K562 (cell line): ENCODE results near the gene TP53I13. TPM values are rescaled to one million over a fixed set of nuclear protein-coding genes. Genes with fewer than 3 reads are reported as not detected.
A peak's percentile ranks its signal among the peaks of the same experiment; 100 is the strongest.

ENCODE experiments used
- DPF2 ChIP-seq: fragments of 450-650 bp; IDR thresholded peaks from 2 replicates; pipeline ENCODE4 v1.6.1; 2016
- EWSR1 ChIP-seq: fragments of 450-650 bp; IDR thresholded peaks from 2 replicates; pipeline ENCODE4 v1.6.1; 2018; ENCODE audit warnings: borderline replicate concordance, mild to moderate bottlenecking, low read depth, moderate library complexity; ENCODE audit not compliant: partially characterized antibody
- FOXM1 ChIP-seq, 2 experiments: fragments of 450-650 bp in 1 of 2; sonication (generic) in 1 of 2; formaldehyde crosslinking in 1 of 2; IDR thresholded peaks; 2 replicates each; pipeline versions ENCODE4 v1.6.1 to v1.9.0; 2017 to 2022; ENCODE audit warnings: low read depth in 2 of 2, mild to moderate bottlenecking in 2 of 2, missing genetic modification reagents in 1 of 2, moderate library complexity in 1 of 2
- MAZ ChIP-seq, 2 experiments: fragments of 450-650 bp in 1 of 2; sonication (generic) in 1 of 2; formaldehyde crosslinking; IDR thresholded peaks in 1 of 2; conservative IDR thresholded peaks in 1 of 2; 2 replicates each; pipeline versions ENCODE4 v1.4.0 to v1.5.0; 2020; ENCODE audit warnings: mild to moderate bottlenecking in 1 of 2, missing genetic modification reagents in 1 of 2
- MECOM ChIP-seq: fragments of 250-450 bp; sonication (Bioruptor Pico); IDR thresholded peaks from 2 replicates; pipeline ENCODE4 v1.8.0; 2022; ENCODE audit warnings: inconsistent platforms
- NCOA4 ChIP-seq: fragments of 450-650 bp; IDR thresholded peaks from 2 replicates; pipeline ENCODE4 v1.6.1; 2018; ENCODE audit warnings: mild to moderate bottlenecking; ENCODE audit not compliant: partially characterized antibody
- NR2C2 ChIP-seq, 2 experiments: fragments of 200-800 bp in 1 of 2; sonication (Bioruptor generic) in 1 of 2; sonication (generic) in 1 of 2; formaldehyde crosslinking in 1 of 2; IDR thresholded peaks; 2 replicates each; pipeline versions ENCODE4 v1.6.1 to v1.8.0; 2016 to 2022; ENCODE audit warnings: mild to moderate bottlenecking in 1 of 2, missing compliant biosample characterization in 1 of 2, missing genetic modification characterization in 1 of 2, missing genetic modification reagents in 1 of 2
- PHB ChIP-seq: fragments of 250-450 bp; sonication (Bioruptor Pico); IDR thresholded peaks from 2 replicates; pipeline ENCODE4 v1.5.0; 2021
- POLR3G ChIP-seq: IDR thresholded peaks from 2 replicates; pipeline ENCODE4 v1.6.1; 2011; ENCODE audit not compliant: insufficient read length, insufficient replicate concordance; ENCODE audit errors: extremely low read depth
- RBFOX2 ChIP-seq: fragments of 200-400 bp; formaldehyde crosslinking; IDR thresholded peaks from 2 replicates; pipeline ENCODE4 v1.6.1; 2017; ENCODE audit warnings: low read depth, mild to moderate bottlenecking, low read length, moderate library complexity
- YY1 ChIP-seq, 3 experiments: IDR thresholded peaks; 2 replicates each; pipeline ENCODE4 v1.6.1; 2011; ENCODE audit warnings: low read length in 2 of 3, mild to moderate bottlenecking in 2 of 3, moderate library complexity in 2 of 3, borderline replicate concordance in 1 of 3, control low read depth in 1 of 3, low read depth in 1 of 3; ENCODE audit not compliant: insufficient read depth in 3 of 3, insufficient replicate concordance in 2 of 3, control insufficient read depth in 1 of 3, insufficient read length in 1 of 3; ENCODE audit errors: extremely low read depth in 1 of 3
- ZKSCAN3 ChIP-seq: fragments of 250-450 bp; sonication (Bioruptor Pico); IDR thresholded peaks from 2 replicates; pipeline ENCODE4 v1.4.0; 2020
- ZNF184 ChIP-seq: sonication (generic); formaldehyde crosslinking; IDR thresholded peaks from 2 replicates; pipeline ENCODE4 v1.5.0; 2020; ENCODE audit warnings: missing genetic modification reagents
- ZNF408 ChIP-seq: fragments of 250-450 bp; sonication (Bioruptor Pico); IDR thresholded peaks from 2 replicates; pipeline ENCODE4 v1.4.0; 2020; ENCODE audit warnings: low read depth, mild to moderate bottlenecking, moderate library complexity
- ZNF57 ChIP-seq: fragments of 450-650 bp; formaldehyde crosslinking; IDR thresholded peaks from 2 replicates; pipeline ENCODE4 v1.4.0; 2020; ENCODE audit warnings: mild to moderate bottlenecking, moderate library complexity
- polyA plus RNA-seq, 8 experiments: library from polyadenylated mRNA; depleted of rRNA in 4 of 8; stranded (reverse) in 5 of 8; unstranded in 3 of 8; fragments of >200 nt; fragmentation: Nextera tagmentation in 2 of 8; fragmentation: Illumina TruSeq in 1 of 8; extraction: Ambion mirVana in 2 of 8; extraction: Trizol in 1 of 8; gene quantifications; 2 replicates each; pipeline versions ENCODE4 v1.2.1 to v1.2.3, GENCODE V29; 2011 to 2014; ENCODE audit warnings: inconsistent platforms in 1 of 8, missing spikeins in 1 of 8
- total RNA-seq, 7 experiments: library from RNA; depleted of rRNA in 6 of 7; stranded (reverse); fragments of >200 nt in 6 of 7; fragmentation: Illumina TruSeq in 2 of 7; extraction: Trizol in 2 of 7; gene quantifications; 2 replicates each; pipeline versions ENCODE4 v1.2.1 to v1.2.3, GENCODE V29; 2011 to 2021; ENCODE audit warnings: low replicate concordance in 1 of 7
- TF ChIP-seq, protein P1 (sequence below), 2 experiments: fragments of 150-350 bp in 1 of 2; IDR thresholded peaks; 2 replicates each; pipeline ENCODE4 v1.6.1; 2012 to 2016; ENCODE audit warnings: low read depth in 2 of 2, low read length in 2 of 2, mild to moderate bottlenecking in 1 of 2, moderate library complexity in 1 of 2
- TF ChIP-seq, protein P2 (sequence below): sonication (generic); formaldehyde crosslinking; IDR thresholded peaks from 2 replicates; pipeline ENCODE4 v1.8.0; 2022; ENCODE audit warnings: mild to moderate bottlenecking, missing genetic modification reagents
- TF ChIP-seq, protein P3 (sequence below): fragments of 250-450 bp; sonication (Bioruptor Pico); IDR thresholded peaks from 2 replicates; pipeline ENCODE4 v1.5.0; 2020; ENCODE audit warnings: mild to moderate bottlenecking, borderline replicate concordance

TP53I13 gene
- total and polyA plus RNA-seq, 9 of the 15 experiments (the other 6 are each of a cell fraction or from before 2014, with no cell fraction given): 0.08 to 28.3 (median 9.1) TPM

DNA sequence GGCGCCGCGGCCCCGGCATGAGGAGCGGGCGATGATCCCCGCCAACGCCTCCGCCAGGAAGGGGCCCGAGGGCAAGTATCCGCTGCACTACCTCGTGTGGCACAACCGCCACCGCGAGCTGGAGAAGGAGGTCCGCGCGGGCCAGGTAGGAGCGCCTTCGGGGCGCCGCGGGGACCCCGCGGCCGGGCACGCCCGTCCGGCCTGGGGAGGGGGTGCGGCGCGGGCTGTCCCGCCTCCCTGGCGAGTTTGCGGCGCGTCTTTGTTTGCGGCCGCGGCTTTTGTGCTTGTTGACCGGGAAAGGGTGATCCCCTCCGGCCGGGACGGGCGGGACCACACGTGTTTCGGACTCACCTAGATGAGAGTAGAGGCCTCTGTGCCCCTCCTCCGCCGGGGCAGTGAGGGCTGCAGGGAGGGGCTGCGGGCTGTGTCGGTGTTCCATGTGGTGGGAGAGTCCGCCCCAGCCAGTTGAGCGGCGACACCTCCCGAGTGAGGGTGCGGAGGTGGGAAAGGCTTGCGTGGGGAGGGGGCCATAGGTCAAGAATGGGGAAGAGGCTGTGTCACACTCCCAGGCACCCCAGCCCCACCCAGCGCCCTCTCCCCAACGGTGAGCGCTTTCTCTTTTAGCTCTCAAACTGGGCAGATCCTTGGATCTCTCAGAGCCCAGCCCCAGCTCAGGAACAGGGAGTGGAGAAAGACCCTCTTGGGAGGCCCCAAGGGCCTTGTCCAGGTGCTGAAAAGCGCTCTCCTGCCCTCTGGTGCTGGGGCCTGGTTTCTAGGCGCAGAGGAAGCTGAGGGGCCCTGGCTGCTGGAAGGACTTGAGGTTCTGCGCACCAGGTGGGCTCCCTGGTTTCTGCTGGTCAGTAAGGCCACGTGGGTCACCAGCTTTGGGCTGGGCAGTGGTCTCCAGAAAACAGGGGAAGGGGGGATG, 25.4 kb downstream of the TP53I13 start (continued):
- TF ChIP-seq, protein P1, sequence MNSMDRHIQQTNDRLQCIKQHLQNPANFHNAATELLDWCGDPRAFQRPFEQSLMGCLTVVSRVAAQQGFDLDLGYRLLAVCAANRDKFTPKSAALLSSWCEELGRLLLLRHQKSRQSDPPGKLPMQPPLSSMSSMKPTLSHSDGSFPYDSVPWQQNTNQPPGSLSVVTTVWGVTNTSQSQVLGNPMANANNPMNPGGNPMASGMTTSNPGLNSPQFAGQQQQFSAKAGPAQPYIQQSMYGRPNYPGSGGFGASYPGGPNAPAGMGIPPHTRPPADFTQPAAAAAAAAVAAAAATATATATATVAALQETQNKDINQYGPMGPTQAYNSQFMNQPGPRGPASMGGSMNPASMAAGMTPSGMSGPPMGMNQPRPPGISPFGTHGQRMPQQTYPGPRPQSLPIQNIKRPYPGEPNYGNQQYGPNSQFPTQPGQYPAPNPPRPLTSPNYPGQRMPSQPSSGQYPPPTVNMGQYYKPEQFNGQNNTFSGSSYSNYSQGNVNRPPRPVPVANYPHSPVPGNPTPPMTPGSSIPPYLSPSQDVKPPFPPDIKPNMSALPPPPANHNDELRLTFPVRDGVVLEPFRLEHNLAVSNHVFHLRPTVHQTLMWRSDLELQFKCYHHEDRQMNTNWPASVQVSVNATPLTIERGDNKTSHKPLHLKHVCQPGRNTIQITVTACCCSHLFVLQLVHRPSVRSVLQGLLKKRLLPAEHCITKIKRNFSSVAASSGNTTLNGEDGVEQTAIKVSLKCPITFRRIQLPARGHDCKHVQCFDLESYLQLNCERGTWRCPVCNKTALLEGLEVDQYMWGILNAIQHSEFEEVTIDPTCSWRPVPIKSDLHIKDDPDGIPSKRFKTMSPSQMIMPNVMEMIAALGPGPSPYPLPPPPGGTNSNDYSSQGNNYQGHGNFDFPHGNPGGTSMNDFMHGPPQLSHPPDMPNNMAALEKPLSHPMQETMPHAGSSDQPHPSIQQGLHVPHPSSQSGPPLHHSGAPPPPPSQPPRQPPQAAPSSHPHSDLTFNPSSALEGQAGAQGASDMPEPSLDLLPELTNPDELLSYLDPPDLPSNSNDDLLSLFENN (IDR thresholded peaks at IDR 0.05; ENCODE audit: low read depth in 2 of 2, low read length in 2 of 2): no peak
- TF ChIP-seq ZNF57 (CRISPR knock-in tag) (no peak), MAZ (CRISPR knock-in tag; conservative IDR thresholded peaks at IDR 0.05 in 1 of 2, IDR thresholded peaks at IDR 0.05 in 1 of 2) (peak in 1 of 2 experiments; percentile 92; a peak in 2 of 4 replicates), MECOM (CRISPR knock-in tag) (0 out of 2 replicates have a peak, but pooled peaks have one; percentile 30), ZNF184 (CRISPR knock-in tag) (peak; percentile 72), YY1 (IDR thresholded peaks at IDR 0.05; ENCODE audit: borderline replicate concordance in 1 of 3, control insufficient read depth in 1 of 3, extremely low read depth in 1 of 3, insufficient read depth in 3 of 3, insufficient read length in 1 of 3, insufficient replicate concordance in 2 of 3, low read depth in 1 of 3, low read length in 2 of 3) (peak in 1 of 3 experiments; percentile 19), DPF2 (no peak), RBFOX2 (no peak), EWSR1 (no peak), NR2C2 (CRISPR knock-in tag; IDR thresholded peaks at IDR 0.05) (no peak), NR2C2 (tag; IDR thresholded peaks at IDR 0.05) (no peak), ZNF408 (CRISPR knock-in tag) (no peak), FOXM1 (IDR thresholded peaks at IDR 0.05; ENCODE audit: low read depth) (no peak), FOXM1 (CRISPR knock-in tag; IDR thresholded peaks at IDR 0.05; ENCODE audit: low read depth) (no peak), POLR3G (no peak), NCOA4 (no peak), PHB (CRISPR knock-in tag) (no peak), ZKSCAN3 (CRISPR knock-in tag) (no peak)
- TF ChIP-seq, protein P2, sequence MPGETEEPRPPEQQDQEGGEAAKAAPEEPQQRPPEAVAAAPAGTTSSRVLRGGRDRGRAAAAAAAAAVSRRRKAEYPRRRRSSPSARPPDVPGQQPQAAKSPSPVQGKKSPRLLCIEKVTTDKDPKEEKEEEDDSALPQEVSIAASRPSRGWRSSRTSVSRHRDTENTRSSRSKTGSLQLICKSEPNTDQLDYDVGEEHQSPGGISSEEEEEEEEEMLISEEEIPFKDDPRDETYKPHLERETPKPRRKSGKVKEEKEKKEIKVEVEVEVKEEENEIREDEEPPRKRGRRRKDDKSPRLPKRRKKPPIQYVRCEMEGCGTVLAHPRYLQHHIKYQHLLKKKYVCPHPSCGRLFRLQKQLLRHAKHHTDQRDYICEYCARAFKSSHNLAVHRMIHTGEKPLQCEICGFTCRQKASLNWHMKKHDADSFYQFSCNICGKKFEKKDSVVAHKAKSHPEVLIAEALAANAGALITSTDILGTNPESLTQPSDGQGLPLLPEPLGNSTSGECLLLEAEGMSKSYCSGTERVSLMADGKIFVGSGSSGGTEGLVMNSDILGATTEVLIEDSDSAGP: no peak
- TF ChIP-seq, protein P3, sequence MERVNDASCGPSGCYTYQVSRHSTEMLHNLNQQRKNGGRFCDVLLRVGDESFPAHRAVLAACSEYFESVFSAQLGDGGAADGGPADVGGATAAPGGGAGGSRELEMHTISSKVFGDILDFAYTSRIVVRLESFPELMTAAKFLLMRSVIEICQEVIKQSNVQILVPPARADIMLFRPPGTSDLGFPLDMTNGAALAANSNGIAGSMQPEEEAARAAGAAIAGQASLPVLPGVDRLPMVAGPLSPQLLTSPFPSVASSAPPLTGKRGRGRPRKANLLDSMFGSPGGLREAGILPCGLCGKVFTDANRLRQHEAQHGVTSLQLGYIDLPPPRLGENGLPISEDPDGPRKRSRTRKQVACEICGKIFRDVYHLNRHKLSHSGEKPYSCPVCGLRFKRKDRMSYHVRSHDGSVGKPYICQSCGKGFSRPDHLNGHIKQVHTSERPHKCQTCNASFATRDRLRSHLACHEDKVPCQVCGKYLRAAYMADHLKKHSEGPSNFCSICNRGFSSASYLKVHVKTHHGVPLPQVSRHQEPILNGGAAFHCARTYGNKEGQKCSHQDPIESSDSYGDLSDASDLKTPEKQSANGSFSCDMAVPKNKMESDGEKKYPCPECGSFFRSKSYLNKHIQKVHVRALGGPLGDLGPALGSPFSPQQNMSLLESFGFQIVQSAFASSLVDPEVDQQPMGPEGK (CRISPR knock-in tag): no peak
